ENCODE data around the gene C1QL3.

- TF ChIP-seq REST (IDR thresholded peaks at IDR 0.05; ENCODE audit: borderline replicate concordance) (no peak), CTCF (IDR thresholded peaks at IDR 0.05; ENCODE audit: poor library complexity, severe bottlenecking) (no peak), MXI1 (conservative IDR thresholded peaks at IDR 0.05; ENCODE audit: poor library complexity, severe bottlenecking) (no peak), EZH2 (IDR thresholded peaks at IDR 0.05; ENCODE audit: borderline replicate concordance, insufficient read depth, low read length, poor library complexity, severe bottlenecking) (no peak), TAF1 (IDR thresholded peaks at IDR 0.05; ENCODE audit: low read depth) (no peak), EP300 (conservative IDR thresholded peaks at IDR 0.05; ENCODE audit: poor library complexity, severe bottlenecking) (no peak), RAD21 (conservative IDR thresholded peaks at IDR 0.05) (no peak), POLR2AphosphoS5 (IDR thresholded peaks at IDR 0.05) (no peak)
These were observed 27.7 kb downstream of the C1QL3 start for GRCh38 chr10:16493884-16494536.

Measured in neural cell (in vitro differentiated cells).